GM18519 (cell line): ENCODE data around the gene GOSR1.
A peak's percentile ranks its signal among the peaks of the same experiment; 100 is the strongest.
"Not testable (repeated sequence)": the region's sequence is repeated elsewhere in the genome, so short reads cannot be mapped to it uniquely, and the experiment has no call there.

Experiments used
- ATAC-seq: cut with Tn5 transposase; IDR thresholded peaks from one replicate; pipeline ENCODE4 v1.9.1; 2021; ENCODE audit warnings: mild to moderate bottlenecking, moderate library complexity; ENCODE audit not compliant: unreplicated experiment, low FRiP score

GOSR1 gene

DNA sequence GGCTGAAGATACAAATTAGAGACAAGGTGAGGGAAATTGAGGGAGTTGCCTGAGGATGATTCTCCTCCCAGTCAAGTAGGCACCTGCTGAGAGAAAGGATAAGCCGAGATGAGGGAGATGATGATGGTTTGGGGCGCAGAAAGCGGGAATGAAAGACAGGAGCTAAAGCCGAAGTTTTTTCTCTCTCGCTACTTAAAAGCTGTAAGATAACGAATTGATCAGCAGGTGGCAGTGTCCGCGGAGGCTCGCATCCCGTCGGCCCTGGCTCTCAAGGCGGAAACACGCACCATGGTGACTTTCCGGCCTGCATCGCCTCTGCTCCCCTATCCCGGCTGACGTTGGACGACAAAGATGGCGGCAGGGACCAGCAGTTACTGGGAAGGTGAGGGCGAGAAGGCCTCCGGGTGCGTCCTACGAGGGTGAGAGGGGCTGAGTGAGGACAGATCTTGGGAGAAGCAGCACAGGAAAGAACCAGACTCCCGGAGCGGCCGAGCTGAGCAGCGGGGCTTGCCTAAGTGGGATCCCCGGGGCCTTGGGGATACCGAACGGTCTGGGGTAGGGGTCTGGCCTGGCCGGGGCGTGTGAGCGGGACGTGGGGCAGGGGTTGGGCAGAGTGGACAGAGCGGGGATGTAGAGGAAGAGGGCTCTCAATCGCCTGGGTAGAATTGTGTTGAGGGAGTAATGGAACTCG, at the start of gene GOSR1:
GOSR1 (plus strand) TSS at position 326 of the 691 bp plus-strand sequence; CDS start at position 352, 26 bp downstream.
- peak; percentile 76 for ATAC-seq

DNA sequence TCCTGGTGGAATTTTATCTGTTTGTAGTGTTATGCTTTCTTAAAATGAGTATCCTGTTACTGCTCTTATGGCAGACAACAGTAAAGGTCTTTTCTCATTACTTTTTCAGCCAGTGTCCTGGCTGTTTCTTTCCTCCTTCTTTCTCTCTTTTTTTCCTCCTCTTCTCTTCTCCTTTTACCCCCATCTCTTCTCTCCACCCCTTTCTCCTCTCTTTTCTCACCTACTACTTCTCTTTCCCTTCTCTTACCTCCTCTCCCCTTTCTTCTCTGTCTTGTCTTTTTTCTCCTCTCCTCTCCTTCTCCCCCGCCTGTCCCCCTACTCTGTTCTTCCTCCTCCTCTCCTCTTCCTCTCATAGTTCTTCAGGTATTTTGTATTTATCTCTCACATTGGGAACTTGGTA, 49.6 kb upstream of the GOSR1 start:
- ATAC-seq = no peak

DNA sequence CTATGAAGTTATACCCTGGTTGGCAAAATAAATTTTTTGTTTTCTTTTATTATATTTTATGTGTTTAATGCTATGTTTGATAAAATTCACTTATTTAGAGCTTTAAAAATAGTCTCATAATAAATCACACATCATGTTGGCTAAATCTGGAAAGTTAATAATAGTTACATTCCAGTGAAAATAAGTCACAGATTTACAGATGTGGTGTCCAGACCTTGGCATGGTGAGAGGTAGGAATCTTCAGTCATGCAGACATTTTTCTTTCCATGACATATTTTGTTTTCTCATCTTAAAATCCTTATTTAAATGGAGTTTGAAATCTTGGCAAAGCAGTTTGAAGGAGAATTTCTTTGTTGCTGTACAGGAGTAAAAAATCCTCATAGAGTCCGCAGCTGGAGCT, 48.1 kb upstream of the GOSR1 start:
- no peak for ATAC-seq

DNA sequence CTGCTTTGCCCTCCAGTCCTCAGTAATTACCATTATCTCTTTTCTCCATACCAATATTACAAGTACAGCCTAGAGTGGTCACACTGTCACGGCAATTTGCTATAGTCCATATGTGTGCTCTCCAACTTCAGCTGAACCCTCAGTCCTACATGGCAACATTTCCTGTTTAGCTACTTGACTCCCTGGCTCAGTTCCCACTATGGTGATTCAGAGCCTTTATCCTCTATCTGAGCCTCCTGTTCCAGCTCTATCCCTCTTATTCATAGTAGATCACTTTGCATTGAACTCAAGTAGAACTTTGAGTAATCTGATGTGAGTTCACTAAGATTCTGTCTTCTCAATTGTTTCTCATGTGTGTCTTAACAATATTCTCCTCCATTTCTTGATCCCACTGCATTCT, 43.7 kb upstream of the GOSR1 start:
- ATAC-seq = no peak

DNA sequence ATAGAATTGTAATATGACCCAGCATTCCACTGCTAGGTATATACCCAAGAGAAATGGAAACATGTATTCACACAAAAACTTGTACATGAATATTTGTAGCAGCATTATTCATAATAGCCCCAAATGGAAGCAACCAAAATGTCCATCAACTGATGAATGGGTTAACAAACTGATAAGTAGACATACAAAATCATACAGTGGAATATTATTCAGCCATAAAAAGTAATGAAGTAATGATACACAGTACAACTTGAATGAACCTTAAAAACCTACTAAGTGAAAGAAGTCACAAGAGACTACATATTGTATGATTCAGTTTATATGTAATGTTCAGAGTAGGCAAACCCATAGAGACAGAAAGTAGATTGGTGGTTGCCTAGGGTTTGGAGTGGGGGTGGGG, 40.5 kb upstream of the GOSR1 start:
- ATAC-seq = no peak

GRCh38 chr17:30443721-30444120, 33.5 kb upstream of the GOSR1 start:
- ATAC-seq = no peak

- ATAC-seq = not testable (repeated sequence)
These were observed 30.6 kb upstream of the GOSR1 start for GRCh38 chr17:30446640-30447039.

DNA sequence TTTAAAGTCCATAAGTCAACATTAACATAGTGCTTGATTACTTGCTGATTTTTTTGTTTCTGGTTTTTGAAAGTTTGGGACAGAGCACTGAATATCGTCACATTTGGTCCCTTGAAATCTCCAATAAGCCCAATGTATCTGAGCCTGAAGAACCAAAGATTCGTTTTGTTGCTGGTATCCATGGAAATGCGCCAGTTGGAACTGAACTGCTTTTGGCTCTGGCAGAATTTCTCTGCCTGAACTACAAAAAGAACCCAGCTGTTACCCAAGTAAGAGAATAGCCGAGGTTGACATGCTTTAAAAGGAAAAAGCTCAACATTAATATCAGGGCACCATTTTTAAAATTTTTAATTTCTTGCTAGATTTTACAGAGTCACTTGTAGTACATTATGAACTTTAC, 27.7 kb upstream of the GOSR1 start:
- ATAC-seq = no peak

DNA sequence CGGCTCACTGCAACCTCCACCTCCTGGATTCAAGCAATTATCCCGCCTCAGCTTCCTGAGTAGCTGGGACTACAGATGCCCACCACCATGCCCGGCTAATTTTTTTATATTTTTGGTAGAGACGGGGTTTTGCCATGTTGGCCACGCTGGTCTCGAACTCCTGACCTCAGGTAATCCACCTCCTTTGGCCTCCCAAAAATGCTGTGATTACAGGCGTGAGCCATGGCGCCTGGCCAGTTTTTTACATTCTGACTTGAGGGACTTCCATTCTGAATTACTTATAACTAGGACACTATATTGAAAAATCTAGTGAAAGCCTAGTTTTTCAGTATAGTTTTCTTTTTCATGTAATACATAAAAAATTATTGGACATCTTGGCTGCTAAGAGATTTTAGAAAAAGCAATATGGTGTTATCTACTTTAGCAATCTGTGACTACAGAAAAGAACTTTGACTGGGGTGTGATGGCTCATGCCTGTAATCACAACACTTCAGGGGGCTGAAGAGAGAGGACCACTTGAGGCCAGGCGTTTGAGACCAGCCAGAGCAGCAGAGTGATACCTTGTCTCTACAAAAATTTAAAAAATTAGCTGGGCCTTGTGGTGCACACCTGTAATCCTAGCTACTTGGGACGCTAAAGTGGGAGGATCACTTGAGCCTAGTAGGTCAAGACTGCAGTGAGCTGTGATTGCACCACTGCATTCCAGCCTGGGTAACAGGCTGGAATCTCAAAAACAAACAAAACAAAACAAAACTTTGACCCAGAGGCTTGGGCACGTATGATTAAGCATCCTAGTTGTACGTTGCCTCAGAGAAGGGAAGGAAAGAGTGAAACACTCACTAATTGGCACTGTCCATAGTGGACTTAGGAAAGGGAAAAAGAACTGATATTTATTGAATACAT, 26.8 kb upstream of the GOSR1 start:
- no peak for ATAC-seq

DNA sequence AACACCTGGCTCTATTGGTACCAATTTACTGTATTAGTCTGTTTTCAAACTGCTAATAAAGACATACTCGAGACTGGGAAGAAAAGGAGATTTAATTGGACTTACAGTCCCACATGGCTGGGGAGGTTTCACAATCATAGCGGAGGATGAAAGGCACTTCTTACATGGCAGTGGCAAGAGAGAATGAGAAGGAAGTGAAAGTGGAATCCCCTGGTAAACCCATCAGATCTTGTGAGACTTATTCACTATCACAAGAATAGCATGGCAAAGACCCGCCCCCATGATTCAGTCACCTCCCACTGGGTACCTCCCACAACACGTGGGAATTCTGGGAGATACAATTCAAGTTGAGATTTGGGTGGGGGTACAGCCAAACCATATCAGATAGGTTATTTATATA, 22.6 kb upstream of the GOSR1 start:
- ATAC-seq = no peak

- no peak for ATAC-seq
These were observed 18.8 kb upstream of the GOSR1 start for GRCh38 chr17:30458371-30458770.

GRCh38 chr17:30458797-30459413, 18.3 kb upstream of the GOSR1 start:
- ATAC-seq = not testable (repeated sequence)

- no peak for ATAC-seq
These were observed 8.7 kb upstream of the GOSR1 start for GRCh38 chr17:30468465-30468864.

DNA sequence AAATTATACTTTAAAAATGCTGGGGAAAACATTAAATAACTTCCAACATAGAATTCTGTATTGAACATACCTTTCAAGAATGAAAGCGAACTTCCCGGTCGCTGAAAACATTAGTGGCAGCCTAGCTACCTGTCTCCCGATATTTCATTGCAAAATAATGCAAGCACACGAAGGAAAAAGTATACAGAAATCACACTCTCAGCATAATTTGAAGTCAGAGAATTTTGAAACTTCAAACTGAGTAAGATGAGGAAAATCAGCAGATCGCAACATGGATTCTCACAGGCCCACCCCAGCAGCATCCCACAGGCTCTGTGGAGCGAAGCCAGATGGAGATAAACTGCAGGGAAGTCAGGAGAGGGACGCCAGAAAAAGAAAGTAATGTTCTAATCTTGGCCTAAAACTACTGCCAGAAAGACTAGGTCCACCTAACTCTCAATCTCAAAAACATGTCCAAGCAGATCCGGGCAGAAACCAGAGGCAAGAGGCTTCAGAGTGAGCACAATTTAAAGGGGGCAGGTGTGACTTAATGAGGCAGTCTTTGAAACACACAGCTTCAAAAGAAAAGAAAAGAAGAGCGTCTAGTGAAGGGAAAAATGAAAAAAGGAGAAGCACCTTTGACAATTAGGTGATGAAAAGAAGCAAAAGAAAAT, 4.8 kb upstream of the GOSR1 start:
- no peak for ATAC-seq

DNA sequence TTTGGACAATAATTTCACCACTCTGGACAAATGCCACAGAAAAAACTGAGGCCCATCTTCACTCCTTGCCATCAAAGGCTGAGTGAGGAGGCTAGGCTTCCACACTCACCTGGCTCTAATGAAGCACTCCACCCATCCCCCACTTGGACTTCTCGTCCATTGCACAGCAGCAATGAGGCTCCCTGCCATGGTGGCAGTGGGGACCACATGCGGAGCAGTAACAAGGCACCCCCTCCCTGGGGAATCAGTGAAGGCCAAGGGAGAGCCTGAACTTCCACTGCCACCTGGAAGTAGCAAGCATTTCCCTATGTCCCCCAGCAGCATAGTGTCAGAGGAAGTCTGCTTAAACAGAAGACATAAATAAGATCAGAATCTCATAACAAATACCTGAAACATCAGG, 2.0 kb upstream of the GOSR1 start:
- ATAC-seq = no peak

GRCh38 chr17:30476726-30477082, 504 bp upstream of the GOSR1 start:
- ATAC-seq = peak; percentile 4

GRCh38 chr17:30477774-30478115, 537 bp downstream of the GOSR1 start:
- no peak for ATAC-seq

DNA sequence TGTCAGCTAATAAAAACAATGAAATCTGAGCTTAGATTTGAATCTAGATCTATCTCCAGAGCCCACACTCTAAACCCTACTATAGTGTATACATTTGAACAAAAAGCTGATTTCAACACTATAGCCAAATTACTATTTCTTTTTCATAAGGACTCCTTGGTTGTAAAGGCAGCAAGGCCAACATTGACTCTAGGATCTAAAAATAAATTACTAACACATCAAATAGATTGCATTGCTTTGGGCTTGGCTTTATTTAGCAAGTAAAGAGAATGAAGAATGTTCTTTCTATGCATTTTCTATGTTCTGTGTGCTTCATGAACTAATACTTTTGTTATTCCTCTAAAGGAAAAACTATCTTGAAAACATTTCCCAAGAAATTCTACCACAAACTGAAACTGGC, 5.3 kb downstream of the GOSR1 start:
- ATAC-seq = no peak

- no peak for ATAC-seq
These were observed 6.0 kb downstream of the GOSR1 start for GRCh38 chr17:30483159-30483558.

- no peak for ATAC-seq
These were observed 16.6 kb downstream of the GOSR1 start for GRCh38 chr17:30493780-30494179.

- no peak for ATAC-seq
These were observed 18.4 kb downstream of the GOSR1 start for GRCh38 chr17:30495586-30495985.
